GM12878 (cell line): ENCODE results near the gene GGNBP2. TPM values are rescaled to one million over a fixed set of nuclear protein-coding genes. Genes with fewer than 3 reads are reported as not detected.

Experiments
- ATAC-seq: fragments of 200-7000 bp; cut with Tn5 transposase; 3 replicates; pipeline ENCODE4 v1.9.1; 2020; ENCODE audit warnings: mild to moderate bottlenecking, moderate library complexity
- BruUV-seq: library from RNA; stranded (reverse); fragments of 400-500 nt; replicated peaks from 2 replicates; lab custom pipeline; 2021; lab: Mats Ljungman, UMichigan
- CTCF ChIA-PET: fragments of 300-600 bp; sonication (Branson Sonifier 250); formaldehyde crosslinking; extraction: SDS; loops from one replicate; lab custom pipeline; 2021; ENCODE audit warnings: inconsistent platforms; lab: Yijun Ruan, JAX
- POLR2A ChIA-PET: fragments of 350-600 bp; formaldehyde crosslinking; extraction: SDS; loops from one replicate; lab custom pipeline; 2021; ENCODE audit warnings: inconsistent platforms; lab: Charles Lee
- RAD21 ChIA-PET: fragments of 300-600 bp; sonication (Branson Sonifier 250); formaldehyde crosslinking; loops from one replicate; lab custom pipeline; 2023; ENCODE audit warnings: antibody characterized with exemption; ENCODE audit not compliant: unreplicated experiment; lab: Charles Lee
- SMC1A ChIA-PET: fragments of 300-600 bp; sonication (Branson Sonifier 250); formaldehyde crosslinking; loops from one replicate; lab custom pipeline; 2023; ENCODE audit not compliant: unreplicated experiment, uncharacterized antibody; lab: Charles Lee
- DNase-seq: peaks from one replicate; pipeline ENCODE4 v3.0.0-alpha.2; 2011; ENCODE audit warnings: low read depth, low spot score
- FAIRE-seq: peaks from 3 replicates; lab custom pipeline; 2011; peaks lifted over from hg19 to GRCh38; lab: Jason Lieb, UNC
- H2AFZ ChIP-seq: 2 replicates; pipeline ENCODE4 v1.6.0; 2011; ENCODE audit warnings: low read depth, low read length, control low read depth; ENCODE audit not compliant: control insufficient read depth
- H3K27ac ChIP-seq: 2 replicates; pipeline ENCODE4 v1.5.1; 2011; ENCODE audit warnings: control low read depth; ENCODE audit not compliant: control insufficient read depth, insufficient read depth
- H3K27me3 ChIP-seq, 2 experiments: replicated peaks in 1 of 2; 2 replicates each; pipeline versions ENCODE4 v1.6.0 to v1.6.1; 2011; ENCODE audit warnings: low read length in 1 of 2; ENCODE audit not compliant: control insufficient read depth in 2 of 2, insufficient read depth in 2 of 2
- H3K36me3 ChIP-seq, 2 experiments: 2 replicates each; pipeline ENCODE4 v1.5.1; 2011; ENCODE audit warnings: low read length in 1 of 2; ENCODE audit not compliant: control insufficient read depth in 2 of 2, insufficient read depth in 2 of 2
- H3K4me1 ChIP-seq: 2 replicates; pipeline ENCODE4 v1.6.1; 2011; ENCODE audit warnings: mild to moderate bottlenecking, low read length, moderate library complexity, mixed read lengths; ENCODE audit not compliant: control insufficient read depth, insufficient read depth
- H3K4me2 ChIP-seq: 2 replicates; pipeline ENCODE4 v1.6.0; 2011; ENCODE audit warnings: control low read depth; ENCODE audit not compliant: control insufficient read depth, insufficient read depth
- H3K4me3 ChIP-seq: fragments of 200-600 bp; sonication (generic); 2 replicates; pipeline ENCODE4 v1.5.1; 2016
- H3K79me2 ChIP-seq: 2 replicates; pipeline ENCODE4 v1.6.0; 2011; ENCODE audit warnings: low read length; ENCODE audit not compliant: control insufficient read depth, insufficient read depth
- H3K9ac ChIP-seq: 2 replicates; pipeline ENCODE4 v1.8.0; 2011; ENCODE audit warnings: low read length, control low read depth, mixed read lengths; ENCODE audit not compliant: control insufficient read depth, insufficient read depth
- H3K9me3 ChIP-seq: replicated peaks from 3 replicates; pipeline ENCODE4 v1.5.1; 2011; ENCODE audit warnings: mild to moderate bottlenecking, low read length; ENCODE audit not compliant: control insufficient read depth, insufficient read depth
- H4K20me1 ChIP-seq: 2 replicates; pipeline ENCODE4 v1.6.0; 2011; ENCODE audit not compliant: control insufficient read depth, insufficient read depth
- CBX3 ChIP-seq: fragments of 200-600 bp; sonication (generic); IDR thresholded peaks from 2 replicates; pipeline ENCODE4 v1.6.1; 2016; ENCODE audit warnings: low read depth, borderline replicate concordance
- CEBPZ ChIP-seq: fragments of 150-350 bp; IDR thresholded peaks from 2 replicates; pipeline ENCODE4 v1.6.1; 2016; ENCODE audit warnings: low read depth, low read length
- CHD4 ChIP-seq: fragments of 200-600 bp; sonication (generic); IDR thresholded peaks from 2 replicates; pipeline ENCODE4 v1.6.1; 2016; ENCODE audit warnings: mild to moderate bottlenecking
- CREB1 ChIP-seq: IDR thresholded peaks from 2 replicates; pipeline ENCODE4 v1.6.1; 2012; ENCODE audit warnings: low read depth, mild to moderate bottlenecking, inconsistent platforms
- E2F4 ChIP-seq: IDR thresholded peaks from 2 replicates; pipeline ENCODE4 v1.6.1; 2012; ENCODE audit warnings: low read depth, low read length, improper control_type of control experiment
- GATAD2B ChIP-seq: fragments of 450-650 bp; conservative IDR thresholded peaks from 2 replicates; pipeline ENCODE4 v1.6.1; 2017; ENCODE audit warnings: low read depth, mild to moderate bottlenecking, moderate library complexity
- NR2C2 ChIP-seq: IDR thresholded peaks from 2 replicates; pipeline ENCODE4 v1.6.1; 2011; ENCODE audit warnings: borderline replicate concordance, low read depth; ENCODE audit not compliant: control insufficient read depth, insufficient read length
- RAD51 ChIP-seq: fragments of 450-650 bp; IDR thresholded peaks from 2 replicates; pipeline ENCODE4 v1.6.1; 2016; ENCODE audit warnings: moderate library complexity, mild to moderate bottlenecking, inconsistent platforms
- RBBP5 ChIP-seq: fragments of 200-600 bp; sonication (generic); conservative IDR thresholded peaks from 2 replicates; pipeline ENCODE4 v1.6.1; 2016
- USF1 ChIP-seq: IDR thresholded peaks from 2 replicates; pipeline ENCODE4 v1.6.1; 2011; ENCODE audit warnings: borderline replicate concordance, low read depth, mild to moderate bottlenecking, moderate library complexity, mixed read lengths, low read length; ENCODE audit not compliant: insufficient read depth; ENCODE audit errors: extremely low read length
- WRNIP1 ChIP-seq: IDR thresholded peaks from 2 replicates; pipeline ENCODE4 v1.6.1; 2011; ENCODE audit warnings: low read depth, low read length, improper control_type of control experiment, borderline replicate concordance
- ZNF384 ChIP-seq: IDR thresholded peaks from 2 replicates; pipeline ENCODE4 v1.6.1; 2012; ENCODE audit warnings: low read depth, mild to moderate bottlenecking, low read length, improper control_type of control experiment, borderline replicate concordance
- ZNF592 ChIP-seq: fragments of 450-650 bp; IDR thresholded peaks from 2 replicates; pipeline ENCODE4 v1.6.1; 2017; ENCODE audit warnings: mild to moderate bottlenecking, moderate library complexity
- WGBS: methylation state at CpG from one replicate; pipeline ENCODE4 v1.1.6; 2016; ENCODE audit warnings: low lambda C conversion rate; ENCODE audit not compliant: insufficient replicate concordance, insufficient coverage; ENCODE audit errors: missing lambda C conversion rate; 5-methylcytosine and 5-hydroxymethylcytosine counted together
- in situ Hi-C: fragments of 300-500 bp; cut with MboI; formaldehyde crosslinking; loops from 9 replicates; pipeline ENCODE4 v1.14.3; 2018; ENCODE audit warnings: mixed read lengths
- intact Hi-C: fragments of 100-400 bp; cut with micrococcal nuclease; formaldehyde crosslinking; loops from one replicate; pipeline ENCODE4 v1.14.2; 2022; ENCODE audit not compliant: unreplicated experiment
- polyA plus RNA-seq, 11 experiments: library from polyadenylated mRNA; depleted of rRNA in 4 of 11; unstranded in 6 of 11; stranded (reverse) in 5 of 11; fragments of >200 nt; fragmentation: Nextera tagmentation in 4 of 11; fragmentation: Illumina TruSeq in 1 of 11; extraction: Ambion mirVana in 4 of 11; extraction: Trizol in 1 of 11; gene quantifications; 1 replicate in 1 of 11; 2 replicates in 10 of 11; pipeline versions ENCODE4 v1.2.1 to v1.2.3, GENCODE V29; 2011 to 2016; ENCODE audit warnings: inconsistent platforms in 2 of 11, missing spikeins in 2 of 11, low read depth in 1 of 11
- total RNA-seq, 4 experiments: library from RNA; depleted of rRNA in 3 of 4; stranded (reverse); fragments of >200 nt in 3 of 4; fragmentation: Illumina TruSeq in 1 of 4; extraction: Trizol in 1 of 4; gene quantifications; 2 replicates each; pipeline versions ENCODE4 v1.2.1 to v1.2.3, GENCODE V29; 2013 to 2021

GGNBP2 gene
- total and polyA plus RNA-seq, 10 of the 15 experiments (the other 5 are each of a cell fraction or from before 2014, with no cell fraction given) = 36.3 to 82.0 (median 50.0) TPM

GRCh38 chr17:36525888-36526287 lies 18.8 kb upstream of the GGNBP2 start:
- ATAC-seq (no peak), DNase-seq (no peak), FAIRE-seq (no peak)
- Histone ChIP-seq H2AFZ (no peak overlapping the region), H3K79me2 (no peaks in the 10 kb centered on the region), H3K27me3 (no peaks in the 10 kb centered on the region), H3K27ac (no peak overlapping the region), H3K36me3 (peaks cover 11 to 16% of the 10 kb centered on the region in 2 experiments; a peak in 3 of 4 replicates), H3K4me1 (no peaks in the 10 kb centered on the region), H3K4me3 (no peak overlapping the region), H3K4me2 (no peak overlapping the region), H4K20me1 (no peaks in the 10 kb centered on the region), H3K9ac (no peak overlapping the region), H3K9me3 (no peaks in the 10 kb centered on the region)
- RAD21 ChIA-PET = no interaction called here
- intact Hi-C loops (no loop called here), in situ Hi-C loops (no loop called here)
- CTCF ChIA-PET = interaction anchor here (1.0 kb wide), 1 partner anchor 8 kb away, joined by 4 read pairs; the partner anchor contains the start of genes MYO19 and PIGW
- POLR2A ChIA-PET = no interaction called here
- WGBS = 98% methylated on average over 6 of the region's 6 CpGs
- SMC1A ChIA-PET = interaction anchor here (1.1 kb wide), 1 partner anchor 34 kb away, joined by 3 read pairs; no protein-coding TSS in a partner anchor
- no TSS peak for BruUV-seq
- TF ChIP-seq CEBPZ (no peak), WRNIP1 (no peak), ZNF592 (no peak), CHD4 (no peak), NR2C2 (no peak), RAD51 (no peak), E2F4 (no peak), ZNF384 (no peak), CBX3 (no peak), GATAD2B (no peak), USF1 (no peak), CREB1 (no peak), RBBP5 (no peak)
